ENCODE data around the gene HTR4.

HTR4 gene

DNA sequence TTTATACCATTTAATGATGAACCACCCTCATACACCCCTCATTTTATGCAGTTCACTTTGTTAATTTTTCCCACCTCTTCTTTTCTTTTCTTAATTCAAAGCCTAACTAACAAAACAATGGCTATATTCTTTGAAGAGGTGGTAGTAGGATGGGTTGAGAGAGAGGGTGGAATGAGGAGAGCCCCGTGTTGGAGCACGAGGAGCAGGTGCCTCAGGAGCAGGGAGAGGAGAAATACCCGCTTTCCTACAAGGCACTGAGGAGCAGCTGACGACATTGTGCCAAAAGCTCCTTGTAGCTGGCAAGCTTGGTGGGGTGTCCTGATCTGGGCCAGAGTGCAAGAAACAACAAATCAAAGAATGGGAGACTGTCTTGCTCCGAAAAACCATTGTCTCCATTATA is 129.6 kb downstream of the HTR4 start:
- no peak for DNase-seq

DNA sequence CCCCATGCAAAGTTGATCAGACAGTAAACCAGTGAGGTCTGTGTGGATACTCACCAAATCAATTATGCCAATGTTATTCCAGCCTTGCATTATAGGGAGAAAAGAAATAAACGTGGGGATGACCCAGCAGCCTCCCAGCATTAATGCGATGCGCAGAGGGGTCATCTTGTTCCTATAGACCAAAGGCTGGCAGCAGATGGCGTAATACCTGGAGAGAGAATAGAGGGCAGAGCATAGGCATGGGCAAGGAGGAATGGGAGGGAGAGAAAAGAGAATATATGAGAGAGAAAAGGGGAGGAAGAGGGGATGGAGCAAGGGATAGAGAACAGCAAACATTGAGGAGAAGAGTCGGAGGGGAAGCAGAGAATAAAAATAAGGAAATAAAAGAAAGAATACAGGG is 131.2 kb downstream of the HTR4 start:
- DNase-seq = no peak

DNA sequence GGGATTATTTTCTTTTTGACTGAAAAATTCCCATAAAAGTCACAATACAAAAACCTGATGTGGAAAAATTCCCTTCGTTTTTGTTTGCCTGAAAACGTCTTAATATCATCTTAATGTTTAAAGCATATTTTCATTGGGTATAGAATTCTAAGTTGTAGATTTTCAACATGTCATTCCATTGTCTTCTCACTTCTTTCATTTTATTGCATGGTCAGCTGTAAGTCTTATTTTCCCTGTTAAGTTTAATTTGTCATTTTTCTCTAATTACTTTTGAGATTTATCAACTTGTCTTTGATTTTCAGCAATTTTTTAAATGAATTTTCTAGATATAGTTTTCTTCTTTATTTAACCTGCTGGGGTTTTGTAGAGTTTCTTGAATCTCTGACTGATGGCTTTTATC is 138.9 kb downstream of the HTR4 start:
- DNase-seq = no peak

DNA sequence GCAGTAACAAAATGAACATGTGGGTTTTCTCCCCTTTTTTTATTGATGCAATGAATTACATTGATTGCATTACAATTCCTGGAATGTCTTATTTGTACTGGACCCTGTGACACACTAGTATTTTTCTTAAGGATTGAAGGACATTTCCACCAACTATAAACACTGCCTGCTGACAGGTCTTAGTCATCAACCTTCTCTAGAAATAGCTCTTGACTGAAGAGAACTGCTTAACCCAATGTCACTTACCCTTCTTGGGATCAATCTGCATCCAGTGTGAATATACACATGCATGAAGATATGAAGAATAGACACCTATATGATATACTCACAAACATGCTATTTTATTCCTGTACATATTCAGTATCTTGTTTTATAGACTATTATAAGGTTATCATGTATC is 140.0 kb downstream of the HTR4 start:
- no peak for DNase-seq

DNA sequence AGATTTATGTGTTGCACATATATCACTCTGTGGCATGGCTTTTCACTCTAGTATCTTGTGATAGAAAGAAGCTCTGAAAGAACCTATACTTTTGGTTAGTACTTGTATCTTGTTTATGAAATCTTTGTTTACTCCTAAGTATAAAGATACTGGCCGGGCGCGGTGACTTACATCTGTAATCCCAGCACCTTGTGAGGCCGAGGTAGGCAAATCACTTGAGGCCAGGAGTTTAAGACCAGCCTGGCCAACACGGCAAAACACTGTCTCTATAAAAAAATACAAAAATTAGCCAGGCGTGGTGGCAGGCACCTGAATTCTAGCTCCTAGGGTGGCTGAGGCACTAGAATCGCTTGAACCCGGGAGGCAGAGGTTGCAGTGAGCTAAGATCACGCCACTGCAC is 141.8 kb downstream of the HTR4 start:
- no peak for DNase-seq

DNA sequence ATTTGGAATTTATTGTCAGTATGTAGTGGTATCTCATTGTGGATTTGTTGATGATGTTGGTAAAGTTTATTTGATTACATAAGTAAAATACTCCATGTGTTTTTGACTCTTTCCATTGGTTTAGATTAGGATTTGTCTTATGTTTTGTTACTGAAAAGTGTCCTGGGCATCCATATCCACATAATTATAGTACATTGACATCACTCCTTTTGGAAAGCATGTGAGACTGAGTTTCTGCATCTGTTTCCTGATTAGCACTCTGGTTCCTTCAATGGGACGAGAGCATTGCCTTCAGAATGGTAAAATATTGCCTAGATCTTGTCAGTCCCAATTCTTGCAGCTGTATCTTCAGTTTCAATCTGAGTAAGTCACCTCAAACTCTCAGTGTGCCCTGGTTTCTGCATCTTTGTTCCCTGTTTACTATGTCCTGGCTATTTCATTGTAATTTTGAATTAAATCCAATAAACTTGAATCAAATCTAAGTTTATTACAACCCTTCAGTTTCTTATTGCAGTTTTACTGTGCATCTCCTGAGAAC is 142.4 kb downstream of the HTR4 start:
- no peak for DNase-seq

DNA sequence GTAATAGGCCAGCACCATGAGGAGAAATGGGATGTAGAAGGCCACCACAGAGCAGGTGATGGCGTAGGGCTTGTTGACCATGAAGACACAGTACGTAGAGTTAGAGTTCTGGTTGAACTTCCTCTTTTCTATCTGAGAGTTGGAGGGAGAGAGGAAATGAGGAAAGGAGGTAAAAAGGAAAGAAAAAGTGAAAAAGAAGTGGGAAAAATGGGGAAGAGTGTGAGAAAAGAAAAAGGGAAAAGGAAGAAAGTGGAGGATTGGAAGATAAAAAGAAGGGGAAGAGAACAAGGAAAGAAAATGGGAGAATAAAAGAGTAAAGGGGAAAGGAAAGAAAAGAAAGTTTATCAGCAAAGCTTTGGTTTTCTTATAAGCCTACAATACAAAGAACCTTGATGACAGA is 144.4 kb downstream of the HTR4 start:
- no peak for DNase-seq

DNA sequence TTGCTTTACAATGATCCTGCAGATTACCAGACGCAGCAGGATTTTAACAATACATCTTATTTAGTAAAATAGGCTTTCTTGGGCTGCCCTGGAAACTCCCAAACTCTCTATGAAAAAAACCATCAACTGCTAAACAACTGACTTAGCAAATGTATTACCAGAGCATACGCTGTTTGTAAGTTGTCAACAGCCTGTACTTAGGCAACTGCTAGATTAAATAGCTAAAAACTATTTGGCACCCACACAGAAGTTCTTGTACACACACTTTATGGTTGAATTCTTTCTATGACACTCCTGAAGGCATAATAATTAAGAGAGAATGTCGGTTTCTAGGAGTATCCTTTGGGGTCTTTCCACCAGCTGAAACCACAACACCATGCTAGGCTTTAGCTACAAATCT is 146.7 kb downstream of the HTR4 start:
- no peak for DNase-seq

DNA sequence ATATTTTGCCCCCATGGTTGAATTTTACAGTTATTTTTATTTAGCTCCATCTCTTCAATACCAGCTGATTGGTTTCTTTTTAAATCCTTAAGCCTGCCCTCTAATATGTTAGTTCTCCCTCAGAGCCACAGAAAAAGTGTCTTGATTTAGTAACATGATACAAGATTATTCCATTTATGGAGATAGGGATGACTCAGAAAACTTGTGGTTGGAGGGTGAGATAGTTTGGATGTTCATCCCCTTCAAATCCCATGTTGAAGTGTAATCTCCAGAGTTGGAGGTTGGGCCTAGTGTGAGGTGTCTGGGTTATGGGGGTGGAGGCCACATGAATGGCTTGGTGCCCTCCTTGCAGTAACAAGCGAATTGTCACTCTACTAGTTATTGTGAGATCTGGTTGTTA is 154.9 kb downstream of the HTR4 start:
- no peak for DNase-seq

DNA sequence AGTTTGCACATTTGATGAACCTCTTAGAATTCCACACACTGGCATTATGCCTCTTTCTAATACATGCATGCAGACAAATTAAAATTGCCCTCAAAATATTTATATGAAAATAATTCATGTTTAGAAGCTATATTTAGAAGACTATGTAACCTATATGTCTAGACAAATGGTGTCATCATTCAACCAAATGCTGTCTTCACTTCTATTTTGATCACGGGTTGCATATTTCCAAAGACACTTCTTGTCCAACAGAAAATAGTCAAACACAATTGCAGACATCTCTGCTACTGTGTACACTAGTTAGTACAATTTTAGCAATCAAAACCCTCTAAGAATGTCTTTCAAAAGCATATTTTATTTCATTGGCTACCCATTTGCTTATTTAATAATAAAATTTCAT is 156.6 kb downstream of the HTR4 start:
- no peak for DNase-seq

DNA sequence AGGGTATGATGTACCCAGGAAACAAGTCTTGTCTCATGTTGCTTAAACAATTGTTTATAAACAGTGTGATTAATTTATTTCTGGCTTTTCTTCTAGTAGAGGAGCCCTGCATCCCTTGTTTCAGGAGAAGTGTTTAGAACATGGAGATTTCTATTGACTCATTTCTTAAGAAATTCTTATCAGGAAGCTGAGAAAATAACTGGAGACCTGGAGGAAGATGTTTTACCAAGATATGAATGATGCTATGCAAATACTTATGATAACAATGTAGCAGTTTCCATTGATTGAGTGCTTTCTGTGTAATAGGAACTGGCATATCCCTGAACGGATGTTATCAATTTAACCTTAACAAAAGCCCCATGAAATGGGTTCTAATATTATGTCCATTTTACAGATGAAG is 162.0 kb downstream of the HTR4 start:
- no peak for DNase-seq

DNA sequence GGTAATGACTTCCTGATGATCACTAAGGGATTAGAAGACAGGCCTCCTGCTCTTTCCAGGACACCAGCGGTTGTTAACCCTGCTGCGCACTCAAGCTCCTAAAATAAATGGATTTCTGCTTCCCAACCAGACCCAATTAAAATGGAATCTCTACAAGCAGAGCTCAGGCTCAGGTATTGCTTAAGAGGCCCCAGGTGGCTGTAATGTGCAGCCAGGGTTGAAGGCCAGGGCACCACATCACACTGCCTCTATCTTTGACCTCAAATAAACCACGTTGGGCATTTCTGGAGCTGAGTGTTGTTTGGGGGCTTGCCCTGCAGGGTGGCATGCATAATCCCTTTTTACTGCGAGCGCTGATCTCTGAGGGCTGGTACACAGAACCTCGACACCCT is 162.5 kb downstream of the HTR4 start:
- no peak for DNase-seq

DNA sequence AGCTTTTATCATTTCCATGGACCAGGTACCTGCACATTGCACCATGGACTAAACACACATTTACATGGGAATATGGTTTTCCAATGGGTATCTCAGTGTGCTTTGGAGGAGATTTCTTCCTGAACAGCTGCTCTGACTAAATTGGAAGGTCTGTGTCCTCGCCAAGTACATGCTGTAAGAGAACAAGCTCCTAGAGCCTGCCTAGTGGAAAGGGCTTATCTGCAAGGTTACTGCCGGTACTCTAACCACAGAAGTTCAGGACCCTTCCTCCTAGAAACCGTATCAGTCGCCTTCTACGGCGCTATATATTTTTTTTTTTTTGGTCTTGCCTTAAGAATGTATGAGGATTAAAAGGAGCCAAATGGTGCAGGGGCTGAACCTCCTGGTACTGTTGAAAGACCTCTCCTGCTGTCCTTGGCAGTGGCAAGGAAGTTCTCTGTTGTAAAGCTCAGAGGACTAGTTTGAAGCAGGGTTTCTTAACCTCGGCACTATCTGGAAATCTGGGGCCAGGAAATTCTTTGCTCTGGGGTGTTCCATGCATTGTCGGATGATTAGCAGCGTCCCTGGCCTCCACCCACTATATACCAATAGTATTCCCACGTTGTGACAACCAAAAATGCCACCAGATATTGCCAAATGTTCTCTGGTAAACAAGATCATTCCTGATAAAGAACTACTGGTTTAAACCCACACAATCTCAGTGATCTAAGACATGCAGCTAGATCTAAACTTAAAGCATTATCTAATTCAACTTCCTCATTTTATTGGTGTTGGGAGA is 163.1 kb downstream of the HTR4 start:
- DNase-seq = no peak

DNA sequence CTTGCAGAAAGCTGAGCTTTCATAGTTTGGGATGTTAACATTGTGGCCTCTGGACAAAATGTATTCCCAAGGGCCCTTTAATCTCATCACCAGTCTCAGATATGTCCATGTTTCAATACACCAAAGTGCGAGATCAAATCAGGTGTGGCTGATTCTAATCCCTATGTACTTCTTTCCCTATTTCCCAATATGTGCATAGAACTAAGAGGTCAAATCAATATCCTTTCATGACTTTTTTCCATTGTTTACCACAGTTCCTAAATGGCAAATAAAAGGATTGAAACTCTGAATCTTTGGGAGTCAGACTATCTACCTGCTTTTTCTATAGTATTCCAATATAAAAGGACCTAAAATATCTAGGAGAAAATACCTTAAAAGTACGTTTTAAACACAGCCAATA is 165.6 kb downstream of the HTR4 start:
- DNase-seq = no peak

DNA sequence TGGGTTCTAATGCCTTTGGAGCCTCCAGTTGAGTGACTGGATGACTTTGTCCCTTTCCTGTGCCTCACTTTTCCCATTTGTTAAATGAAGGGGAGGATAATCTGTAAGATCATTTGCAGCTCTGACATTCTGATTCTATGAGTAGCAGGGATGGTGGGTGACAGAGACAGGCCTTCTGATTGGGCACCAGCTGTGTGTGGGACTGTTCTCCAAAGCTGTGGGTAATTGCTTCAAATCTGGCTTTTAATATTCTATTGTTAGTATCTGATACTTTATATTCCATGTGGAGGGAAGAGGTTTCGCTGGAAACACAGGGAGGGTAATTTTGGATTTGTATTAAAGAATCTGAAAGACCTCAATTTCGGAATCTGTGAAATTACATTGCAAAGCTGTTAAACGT is 167.9 kb downstream of the HTR4 start:
- DNase-seq = no peak

DNA sequence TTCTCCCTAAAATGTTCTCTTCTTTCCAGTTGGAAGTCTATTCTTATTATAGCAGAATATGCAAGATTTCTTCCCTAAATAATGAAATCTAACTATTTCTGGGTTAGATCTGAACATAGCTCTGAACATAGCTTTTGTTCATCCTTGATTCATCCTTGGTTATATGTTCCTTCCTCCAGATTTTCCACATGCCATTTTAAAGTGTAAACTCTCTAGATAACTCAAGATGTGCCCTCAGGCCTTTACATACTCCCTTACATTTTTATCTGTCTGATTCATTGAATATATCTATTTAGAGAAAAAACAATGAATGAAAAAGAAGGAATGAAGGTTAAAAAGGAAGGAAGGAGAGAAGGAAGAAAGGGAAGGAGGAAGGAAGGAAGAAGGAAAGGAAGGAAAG is 169.7 kb downstream of the HTR4 start:
- DNase-seq = no peak

DNA sequence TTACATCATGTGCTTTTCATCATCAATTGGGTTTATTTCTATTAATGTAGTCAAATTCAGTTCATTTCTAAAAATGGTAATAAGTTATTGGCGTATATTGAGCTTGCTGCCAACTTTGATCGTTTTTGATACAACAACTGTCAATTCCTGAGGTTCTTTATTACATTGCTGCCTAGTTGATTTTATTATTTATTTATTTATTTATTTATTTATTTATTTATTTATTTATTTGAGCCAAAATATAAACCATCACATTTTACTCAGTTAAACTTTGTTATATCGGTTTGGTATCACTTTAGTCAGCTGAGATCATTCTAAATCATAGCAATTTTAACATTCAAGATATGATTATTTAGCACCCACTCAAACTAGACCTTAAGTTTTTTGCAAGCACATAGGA is 170.6 kb downstream of the HTR4 start:
- DNase-seq = no peak

DNA sequence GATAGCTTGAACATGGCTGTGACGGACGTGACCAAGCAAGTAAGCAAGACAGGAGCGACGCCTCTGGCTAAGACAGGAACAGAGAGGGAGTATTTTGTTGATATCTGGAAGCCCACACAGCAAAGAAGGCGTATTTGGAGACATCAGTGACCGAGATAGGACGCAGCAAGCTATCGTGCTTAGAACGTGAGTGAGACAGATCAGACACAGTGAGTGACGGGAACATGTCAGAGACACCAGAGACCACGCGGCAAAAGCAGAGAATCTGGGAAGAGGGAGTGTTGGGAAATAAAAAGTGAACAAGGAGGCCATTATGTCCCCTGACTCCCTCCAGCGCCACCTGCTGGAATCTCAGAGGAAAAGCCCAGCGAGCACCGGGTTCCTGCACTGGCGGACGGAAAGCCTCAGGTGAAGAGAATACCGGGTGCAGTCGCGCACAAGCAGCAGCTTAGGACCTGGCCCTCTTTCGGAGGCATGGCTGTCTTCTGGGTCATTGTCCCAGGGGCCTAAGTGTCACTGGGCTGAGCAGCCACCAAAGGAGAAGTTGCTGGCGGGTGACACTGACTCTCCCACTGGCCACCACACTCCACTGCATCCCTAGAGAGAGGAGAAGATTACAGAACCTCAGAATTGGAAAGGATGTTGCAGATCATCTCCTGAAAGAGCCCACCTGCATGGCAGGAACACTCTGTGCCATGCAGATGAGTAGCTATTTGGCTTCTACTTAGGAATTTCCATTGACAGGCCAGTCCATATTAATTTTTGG is 171.4 kb downstream of the HTR4 start:
- no peak for DNase-seq

DNA sequence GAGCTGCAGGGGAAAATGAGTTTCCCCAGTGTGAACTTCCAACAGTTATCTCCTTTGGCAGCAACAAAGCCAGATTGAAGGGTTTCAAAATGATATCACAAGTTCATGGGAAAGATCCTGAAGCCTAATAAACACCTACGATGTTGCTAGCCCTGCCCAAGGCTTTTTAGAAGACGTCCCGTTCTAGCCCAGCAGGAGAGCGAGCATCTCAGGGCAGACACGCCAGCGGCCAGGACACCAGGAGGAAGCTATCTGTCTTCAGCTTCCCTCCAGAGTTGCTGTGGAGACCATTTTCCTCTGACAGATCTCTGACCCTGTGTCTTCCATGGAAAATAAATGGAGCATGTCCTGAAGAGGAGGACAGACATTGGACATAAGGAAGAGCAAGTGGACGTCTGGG is 172.1 kb downstream of the HTR4 start:
- DNase-seq = no peak

DNA sequence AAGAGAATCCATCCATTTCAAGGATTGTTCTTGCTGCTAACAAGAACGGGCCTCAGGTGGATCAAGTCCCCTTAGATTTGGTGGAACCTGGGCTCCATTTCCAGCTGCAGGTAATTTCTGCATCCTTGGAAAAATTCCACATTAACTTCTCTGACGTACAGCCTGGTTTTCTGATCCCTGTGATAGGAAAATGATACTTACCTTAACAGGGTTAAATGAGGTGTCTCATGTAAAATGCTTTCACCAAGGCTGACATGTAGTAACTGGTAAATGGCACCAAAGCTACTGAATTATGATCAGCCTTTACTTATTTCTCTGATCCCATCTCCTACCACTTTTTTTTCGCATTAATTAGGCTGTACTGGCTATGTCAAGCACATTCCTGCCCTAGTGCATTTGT is 176.9 kb downstream of the HTR4 start:
- no peak for DNase-seq

DNA sequence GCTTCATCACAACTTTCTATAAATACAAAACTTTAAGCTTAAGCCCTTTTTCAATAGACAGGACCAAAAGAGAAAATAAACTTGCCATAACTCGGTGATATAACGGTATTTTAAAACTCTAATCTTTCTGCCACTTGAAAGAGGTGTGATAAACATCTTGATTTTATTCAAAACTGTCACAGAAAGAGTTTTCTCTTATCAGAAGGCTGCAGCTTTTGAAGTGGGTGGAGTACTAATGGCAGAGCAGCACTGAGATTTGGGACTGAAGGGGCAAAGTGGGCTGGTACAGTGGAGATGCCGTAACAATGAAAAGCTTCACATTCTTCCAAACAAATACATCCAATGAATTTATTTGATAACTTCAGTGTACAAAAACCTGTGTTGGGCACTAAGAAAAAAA is 178.0 kb downstream of the HTR4 start:
- no peak for DNase-seq

DNA sequence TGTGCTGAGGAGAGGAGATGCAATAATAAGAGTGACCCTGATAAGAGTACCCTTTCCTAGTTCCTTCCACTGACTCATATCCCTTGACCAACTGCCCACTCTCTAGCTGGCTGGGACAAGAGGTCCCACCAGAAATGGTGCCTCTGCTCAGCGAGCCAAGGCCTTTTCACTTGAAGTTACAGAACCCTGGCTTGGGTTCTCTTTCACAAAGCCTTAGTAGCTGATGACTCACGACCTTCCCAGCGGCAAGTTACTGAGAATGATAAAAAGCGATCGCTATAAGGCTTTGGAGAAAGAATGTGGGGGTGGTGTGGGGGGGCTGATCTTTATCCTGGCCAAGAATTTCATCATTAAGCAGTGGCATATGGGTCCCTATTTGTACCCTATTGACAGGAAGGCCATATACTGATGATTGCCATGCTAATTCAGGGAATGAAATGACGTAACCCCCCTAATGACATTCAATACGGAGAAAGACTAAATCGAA is 180.3 kb downstream of the HTR4 start:
- no peak for DNase-seq

DNA sequence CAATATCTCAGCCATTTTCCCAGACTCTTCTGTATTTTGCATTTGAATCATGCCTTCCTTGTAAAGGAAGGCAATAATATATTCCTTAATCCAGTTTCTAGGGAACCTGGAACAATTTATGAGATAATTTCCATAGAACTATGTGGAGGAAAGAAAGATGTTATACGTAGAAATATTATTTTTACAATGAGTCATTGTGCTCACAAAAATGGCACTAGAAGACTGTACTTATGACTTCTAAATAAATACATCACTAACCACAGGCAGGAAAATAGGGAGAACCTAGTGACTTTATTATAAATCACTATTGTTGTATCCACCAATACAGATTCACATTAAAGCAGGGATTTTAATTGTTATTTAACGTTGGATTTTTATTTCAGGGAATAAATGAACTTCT is 182.9 kb downstream of the HTR4 start:
- no peak for DNase-seq

DNA sequence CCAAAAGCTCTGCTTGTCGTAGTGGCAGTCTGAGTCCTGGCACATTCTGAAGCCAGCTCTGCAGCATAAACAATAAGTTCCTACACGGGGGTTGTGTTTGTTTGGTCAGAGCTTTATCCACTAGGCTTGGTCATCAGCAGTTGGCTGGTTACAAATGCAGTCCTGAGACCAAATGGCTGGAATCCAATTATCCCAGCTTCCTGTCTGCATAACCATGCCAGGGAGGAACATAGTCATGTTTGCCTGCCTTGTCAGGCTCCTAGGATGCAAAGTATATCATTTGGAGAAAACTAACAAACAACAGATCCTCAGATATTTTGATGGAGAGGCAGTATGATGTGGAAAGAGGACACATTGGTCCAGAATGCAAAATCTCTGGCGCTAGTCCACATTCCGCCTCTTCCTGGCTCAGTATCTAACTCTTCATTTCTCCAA is 184.8 kb downstream of the HTR4 start:
- no peak for DNase-seq

Measured in NCI-H774 (cell line).